MCF 10A (cell line): ENCODE data around the gene POP7. TPM values are rescaled to one million over a fixed set of nuclear protein-coding genes. Genes with fewer than 3 reads are reported as not detected.
"Not testable (repeated sequence)": the region's sequence is repeated elsewhere in the genome, so short reads cannot be mapped to it uniquely, and the experiment has no call there.

Source experiments
- BruUV-seq: library from RNA; stranded (reverse); fragments of 400-500 nt; replicated peaks from 2 replicates; lab custom pipeline; 2021; lab: Mats Ljungman, UMichigan
- CTCF ChIA-PET: fragments of 300-600 bp; sonication (Branson Sonifier 250); formaldehyde crosslinking; extraction: SDS; loops from one replicate; lab custom pipeline; 2021; ENCODE audit warnings: antibody characterized with exemption, inconsistent platforms; lab: Yijun Ruan, JAX
- POLR2A ChIA-PET: fragments of 300-600, 350-650 bp; sonication (Branson Sonifier 250); formaldehyde crosslinking; extraction: SDS; loops from one replicate; lab custom pipeline; 2020; ENCODE audit warnings: antibody characterized with exemption, inconsistent platforms; lab: Yijun Ruan, JAX
- DNase-seq: peaks from one replicate; pipeline ENCODE4 v3.0.0-alpha.2; 2018; ENCODE audit not compliant: unreplicated experiment
- H3K27ac Mint-ChIP-seq: one replicate; pipeline ENCODE4 v1.8.0; 2022; ENCODE audit warnings: mild to moderate bottlenecking, low read depth, mixed read lengths; ENCODE audit not compliant: unreplicated experiment
- H3K27me3 Mint-ChIP-seq: one replicate; pipeline ENCODE4 v1.8.0; 2022; ENCODE audit warnings: mixed read lengths; ENCODE audit not compliant: insufficient read depth, unreplicated experiment
- H3K36me3 Mint-ChIP-seq: one replicate; pipeline ENCODE4 v1.8.0; 2022; ENCODE audit warnings: mild to moderate bottlenecking, moderate library complexity, mixed read lengths; ENCODE audit not compliant: insufficient read depth, unreplicated experiment
- H3K4me1 Mint-ChIP-seq: one replicate; pipeline ENCODE4 v1.8.0; 2022; ENCODE audit warnings: mixed read lengths; ENCODE audit not compliant: insufficient read depth, unreplicated experiment
- H3K4me3 Mint-ChIP-seq: one replicate; pipeline ENCODE4 v1.8.0; 2022; ENCODE audit warnings: mild to moderate bottlenecking, moderate library complexity, mixed read lengths; ENCODE audit not compliant: unreplicated experiment
- H3K9me3 Mint-ChIP-seq: one replicate; pipeline ENCODE4 v1.8.0; 2022; ENCODE audit warnings: mixed read lengths; ENCODE audit not compliant: unreplicated experiment
- CTCF ChIP-seq: fragments of 200-600 bp; IDR thresholded peaks from one replicate; pipeline ENCODE4 v1.8.0; 2022; ENCODE audit warnings: antibody characterized with exemption, mild to moderate bottlenecking; ENCODE audit not compliant: unreplicated experiment
- intact Hi-C: fragments of 100-400 bp; cut with micrococcal nuclease; formaldehyde crosslinking; loops from 2 replicates; pipeline ENCODE4 v1.14.1; 2022
- total RNA-seq: library from RNA; stranded (reverse); gene quantifications from 2 replicates; pipeline ENCODE4 v1.2.3, GENCODE V29; 2022

Gene POP7
- total RNA-seq, 1 experiment from 2014 or later = 59.2 TPM

- CTCF ChIA-PET = interaction anchor here (0.7 to 7.2 kb wide), 3 partner anchors 11 to 133 kb away, joined by 3 to 94 read pairs (median 3); partner anchors contain the start of genes EPHB4 and POP7
- POLR2A ChIA-PET = interaction anchor here (0.5 to 7.6 kb wide), 7 partner anchors 12 to 727 kb away, joined by 3 to 57 read pairs (median 24); partner anchors contain the start of genes FBXO24, GNB2, LRCH4 and POP7
- BruUV-seq = no TSS peak
- Mint-ChIP-seq H3K36me3 (peaks cover 15% of the 10 kb centered on the region), H3K9me3 (no peaks in the 10 kb centered on the region), H3K4me1 (peaks cover 19% of the 10 kb centered on the region), H3K4me3 (peak within 1 kb of the TSS; percentile 93), H3K27ac (peak within 1 kb of the TSS; percentile 92), H3K27me3 (no peaks in the 10 kb centered on the region)
- TF ChIP-seq CTCF = no peak
- DNase-seq = peak; percentile 47
- intact Hi-C loops = loop anchor here (5.0 kb wide), 2 partner anchors 92 to 227 kb away; partner anchors contain the start of gene PCOLCE
Measured at GRCh38 chr7:100694098-100694745, 11.7 kb upstream of the POP7 start, which contains the start of gene GIGYF1. Gene GIGYF1 (minus strand): TSS chr7:100694250. CDS start chr7:100688238, 6,012 bp downstream.

GRCh38 chr7:100696123-100696521 is 9.8 kb upstream of the POP7 start:
- POLR2A ChIA-PET = interaction anchor here (0.7 to 7.6 kb wide), 4 partner anchors 10 to 145 kb away, joined by 3 to 57 read pairs (median 20); partner anchors contain the start of genes EPHB4, FBXO24, LRCH4 and POP7
- no peak overlapping the region for H3K27ac Mint-ChIP-seq
- peaks cover 6% of the 10 kb centered on the region for H3K27me3 Mint-ChIP-seq
- no peak for DNase-seq
- peaks cover 19% of the 10 kb centered on the region for H3K4me1 Mint-ChIP-seq
- no peak overlapping the region for H3K4me3 Mint-ChIP-seq
- no peaks in the 10 kb centered on the region for H3K9me3 Mint-ChIP-seq
- no TSS peak for BruUV-seq
- intact Hi-C loops = no loop called here
- H3K36me3 Mint-ChIP-seq = peaks cover 7% of the 10 kb centered on the region
- TF ChIP-seq CTCF = no peak
- CTCF ChIA-PET = interaction anchor here (0.6 to 7.2 kb wide), 3 partner anchors 9 to 159 kb away, joined by 3 to 94 read pairs (median 4); partner anchors contain the start of gene POP7

- POLR2A ChIA-PET = interaction anchor here (1.0 kb wide), 1 partner anchor 129 kb away, joined by 3 read pairs; the partner anchor contains the start of gene EPHB4
- no TSS peak for BruUV-seq
- TF ChIP-seq CTCF = no peak
- Mint-ChIP-seq H3K27ac (no peak overlapping the region), H3K27me3 (peaks cover 15% of the 10 kb centered on the region), H3K4me1 (no peaks in the 10 kb centered on the region), H3K36me3 (no peaks in the 10 kb centered on the region), H3K4me3 (no peak overlapping the region), H3K9me3 (no peaks in the 10 kb centered on the region)
- no peak for DNase-seq
- intact Hi-C loops = no loop called here
- CTCF ChIA-PET = interaction anchor here (0.5 to 0.7 kb wide), 2 partner anchors 146 to 194 kb away, joined by 3 to 4 read pairs; no protein-coding TSS in a partner anchor
Measured at GRCh38 chr7:100699018-100699417, 6.9 kb upstream of the POP7 start.

- ChIA-PET POLR2A (interaction anchor here (0.6 to 0.9 kb wide), 2 partner anchors 101 to 408 kb away, joined by 3 to 4 read pairs; no protein-coding TSS in a partner anchor), CTCF (interaction anchor here (0.6 to 1.5 kb wide), 6 partner anchors 11 to 155 kb away, joined by 3 to 5 read pairs (median 3); partner anchors contain the start of gene EPO)
- H3K36me3 Mint-ChIP-seq, H3K9me3 Mint-ChIP-seq, H3K27ac Mint-ChIP-seq, H3K4me3 Mint-ChIP-seq, DNase-seq, intact Hi-C loops, H3K4me1 Mint-ChIP-seq, BruUV-seq: not testable (repeated sequence)
- peaks cover 15% of the 10 kb centered on the region for H3K27me3 Mint-ChIP-seq
Measured at GRCh38 chr7:100701089-100701488, 4.8 kb upstream of the POP7 start.
